Measurements from ENCODE around the gene LMNA. TPM values are rescaled to one million over a fixed set of nuclear protein-coding genes. Genes with fewer than 3 reads are reported as not detected.

Gene LMNA
- total RNA-seq, 1 experiment from 2014 or later = 225 TPM

GRCh38 chr1:156148216-156148615, 33.7 kb downstream of the LMNA start:
- H3K4me1 ChIP-seq (ENCODE audit: insufficient read depth, low read length, poor library complexity, severe bottlenecking) = peaks cover 10% of the 10 kb centered on the region
- ChIA-PET CTCF (interaction anchor here (1.2 to 2.7 kb wide), 2 partner anchors 77 kb away, joined by 5 to 28 read pairs; no protein-coding TSS in a partner anchor), POLR2A (ENCODE audit: low non-redundant PET) (no interaction called here)
- H3K27ac ChIP-seq (ENCODE audit: low read depth, low read length, poor library complexity, severe bottlenecking) = no peak overlapping the region
- TF ChIP-seq CTCF (conservative IDR thresholded peaks at IDR 0.05; ENCODE audit: low read depth, low read length) = no peak
- no peak for TF ChIP-seq EZH2 (IDR thresholded peaks at IDR 0.05; ENCODE audit: borderline replicate concordance, low read depth, low read length, poor library complexity, severe bottlenecking)
- no TSS peak for BruUV-seq (replicated peaks)
- DNase-seq (ENCODE audit: low spot score) = no peak
- H3K36me3 ChIP-seq (ENCODE audit: insufficient read depth, low read length, poor library complexity, severe bottlenecking) = no peaks in the 10 kb centered on the region
- H3K27me3 ChIP-seq (replicated peaks; ENCODE audit: insufficient read depth, low read depth, low read length, poor library complexity) = no peaks in the 10 kb centered on the region
- H3K4me3 ChIP-seq (ENCODE audit: low read depth, low read length, poor library complexity, severe bottlenecking) = no peak overlapping the region
- intact Hi-C loops (cut with micrococcal nuclease; ENCODE audit: unreplicated experiment) = loop anchor here (10.0 kb wide), 1 partner anchor 167 kb away; no protein-coding TSS in a partner anchor
- no peaks in the 10 kb centered on the region for H3K9me3 ChIP-seq (ENCODE audit: low read depth, low read length, poor library complexity, severe bottlenecking)

DNA sequence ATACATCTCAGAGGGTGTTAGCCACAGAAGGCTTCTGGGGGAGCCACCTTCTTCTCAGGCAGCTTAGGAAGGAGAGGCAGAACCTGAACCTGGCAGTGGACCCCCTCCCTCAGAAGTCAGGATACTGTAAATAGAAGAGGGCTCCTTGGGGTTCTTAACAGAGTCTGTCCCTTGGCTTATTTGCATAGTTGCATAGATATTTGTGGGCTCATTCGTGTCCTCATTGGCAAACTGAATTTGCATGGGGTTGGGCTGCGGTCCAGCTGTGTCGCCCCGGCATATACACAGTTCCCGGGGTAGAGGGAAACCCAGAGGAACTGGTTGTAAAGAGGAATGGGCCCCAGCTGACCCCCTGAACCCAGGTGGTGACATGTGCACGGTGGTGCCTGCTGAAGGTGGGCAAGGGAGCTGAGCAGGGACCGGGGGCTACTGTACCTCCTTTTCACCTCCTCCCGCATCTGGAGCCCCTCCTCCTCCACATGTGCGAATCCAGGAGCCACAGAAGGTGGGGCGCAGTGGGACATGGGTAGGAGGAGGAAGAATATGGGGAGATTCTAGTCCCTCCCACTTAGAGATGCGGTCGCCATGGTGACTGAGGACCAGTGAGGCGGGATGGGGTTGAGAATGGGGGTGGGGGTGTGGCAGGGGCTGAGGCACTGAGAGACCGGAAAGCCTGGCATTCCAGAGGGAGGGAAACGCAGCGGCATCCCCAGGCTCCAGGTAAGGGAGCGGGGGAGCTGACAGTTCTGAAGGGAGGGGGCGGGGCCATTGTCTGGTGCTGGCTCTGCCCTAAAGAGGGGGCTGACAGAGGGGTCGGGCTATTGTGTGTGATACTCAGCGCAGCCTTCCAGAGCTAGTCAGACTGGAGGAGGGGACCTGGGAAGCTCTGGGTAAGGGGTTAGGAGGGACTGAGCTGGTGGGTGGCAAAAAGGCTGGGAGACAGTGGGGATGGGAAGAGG, 35.1 kb downstream of the LMNA start:
- ChIA-PET POLR2A (ENCODE audit: low non-redundant PET) (no interaction called here), CTCF (interaction anchor here (0.7 to 1.2 kb wide), 2 partner anchors 21 to 76 kb away, joined by 5 to 12 read pairs; no protein-coding TSS in a partner anchor)
- H3K9me3 ChIP-seq (ENCODE audit: low read depth, low read length, poor library complexity, severe bottlenecking) = no peaks in the 10 kb centered on the region
- TF ChIP-seq CTCF (conservative IDR thresholded peaks at IDR 0.05; ENCODE audit: low read depth, low read length) (no peak), EZH2 (IDR thresholded peaks at IDR 0.05; ENCODE audit: borderline replicate concordance, low read depth, low read length, poor library complexity, severe bottlenecking) (no peak)
- no peaks in the 10 kb centered on the region for H3K27me3 ChIP-seq (replicated peaks; ENCODE audit: insufficient read depth, low read depth, low read length, poor library complexity)
- no peak for DNase-seq (ENCODE audit: low spot score)
- H3K27ac ChIP-seq (ENCODE audit: low read depth, low read length, poor library complexity, severe bottlenecking) = no peak overlapping the region
- H3K4me1 ChIP-seq (ENCODE audit: insufficient read depth, low read length, poor library complexity, severe bottlenecking) = peaks cover 10% of the 10 kb centered on the region
- no peaks in the 10 kb centered on the region for H3K36me3 ChIP-seq (ENCODE audit: insufficient read depth, low read length, poor library complexity, severe bottlenecking)
- no TSS peak for BruUV-seq (replicated peaks)
- intact Hi-C loops (cut with micrococcal nuclease; ENCODE audit: unreplicated experiment) = loop anchor here (10.0 kb wide), 1 partner anchor 165 kb away; no protein-coding TSS in a partner anchor
- H3K4me3 ChIP-seq (ENCODE audit: low read depth, low read length, poor library complexity, severe bottlenecking) = no peak overlapping the region

DNA sequence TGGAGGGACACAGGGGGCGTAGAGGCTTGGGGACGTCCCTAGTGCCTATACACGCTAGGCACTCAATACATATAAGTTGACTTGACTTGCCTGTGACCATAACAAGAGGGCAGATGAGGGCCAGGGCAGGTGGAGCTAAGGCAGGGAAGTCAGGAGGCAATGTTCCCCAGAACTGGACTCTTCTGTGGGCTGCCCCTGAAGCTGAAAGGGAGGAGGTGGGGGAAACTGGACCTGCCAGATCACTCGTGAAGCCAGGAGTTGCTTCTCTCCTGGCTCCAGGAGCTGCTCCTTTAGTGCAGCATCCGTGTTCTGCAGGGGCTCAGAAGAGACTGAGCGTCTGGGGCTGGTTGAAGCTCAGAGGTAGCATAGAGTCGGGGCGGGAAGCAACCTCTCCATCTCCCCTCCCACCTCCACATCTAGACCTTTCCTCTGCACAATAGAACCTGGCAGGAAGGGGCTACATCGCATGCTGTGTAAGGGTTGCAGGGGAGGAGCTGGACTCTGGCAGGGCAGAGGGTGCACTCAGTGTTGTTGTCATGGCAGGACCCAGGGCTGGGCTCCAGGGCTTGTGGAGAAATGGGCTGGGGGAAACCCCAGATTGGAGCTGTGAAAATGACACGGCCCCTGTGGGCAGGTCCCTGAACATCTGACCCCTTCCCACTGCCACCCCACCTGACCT, 36.0 kb downstream of the LMNA start:
- H3K4me3 ChIP-seq (ENCODE audit: low read depth, low read length, poor library complexity, severe bottlenecking) = no peak overlapping the region

More for the DNA sequence above, 36.0 kb downstream of the LMNA start:
- no peak for DNase-seq (ENCODE audit: low spot score)
- Histone ChIP-seq H3K27me3 (replicated peaks; ENCODE audit: insufficient read depth, low read depth, low read length, poor library complexity) (no peaks in the 10 kb centered on the region), H3K4me1 (ENCODE audit: insufficient read depth, low read length, poor library complexity, severe bottlenecking) (peaks cover 10% of the 10 kb centered on the region), H3K27ac (ENCODE audit: low read depth, low read length, poor library complexity, severe bottlenecking) (no peak overlapping the region), H3K9me3 (ENCODE audit: low read depth, low read length, poor library complexity, severe bottlenecking) (no peaks in the 10 kb centered on the region), H3K36me3 (ENCODE audit: insufficient read depth, low read length, poor library complexity, severe bottlenecking) (no peaks in the 10 kb centered on the region)
- intact Hi-C loops (cut with micrococcal nuclease; ENCODE audit: unreplicated experiment) = no loop called here
- ChIA-PET CTCF (no interaction called here), POLR2A (ENCODE audit: low non-redundant PET) (no interaction called here)
- TF ChIP-seq CTCF (conservative IDR thresholded peaks at IDR 0.05; ENCODE audit: low read depth, low read length) = no peak
- no peak for TF ChIP-seq EZH2 (IDR thresholded peaks at IDR 0.05; ENCODE audit: borderline replicate concordance, low read depth, low read length, poor library complexity, severe bottlenecking)
- no TSS peak for BruUV-seq (replicated peaks)

Measured in A673 (cell line).